Activated T-helper 1 cell treated with anti-CD3 and anti-CD28 coated beads, Interleukin-12 subunit alpha, Interleukin-12 subunit beta, Interleukin-2, Interleukin-4 antibody, amounts not matched to agents 30 ng/mL and 10 ng/mL and 1 ng/mL, durations not matched to agents 14 hours and 24 hours and 36 hours (primary cell): ENCODE measurements around the gene PRKAG1. TPM values are rescaled to one million over a fixed set of nuclear protein-coding genes. Genes with fewer than 3 reads are reported as not detected.
A peak's percentile ranks its signal among the peaks of the same experiment; 100 is the strongest.

Source experiments
- DNase-seq: peaks from one replicate; pipeline ENCODE4 v3.0.0; 2021; ENCODE audit warnings: low spot score
- H3K27ac Mint-ChIP-seq: one replicate; pipeline ENCODE4 v1.8.0; 2021; ENCODE audit warnings: mild to moderate bottlenecking, mixed read lengths
- H3K27me3 Mint-ChIP-seq: one replicate; pipeline ENCODE4 v1.8.0; 2022; ENCODE audit warnings: mild to moderate bottlenecking, moderate library complexity, mixed read lengths; ENCODE audit not compliant: insufficient read depth
- H3K36me3 Mint-ChIP-seq: one replicate; pipeline ENCODE4 v1.8.0; 2021; ENCODE audit warnings: low read depth, mixed read lengths
- H3K4me1 Mint-ChIP-seq: one replicate; pipeline ENCODE4 v1.8.0; 2021; ENCODE audit warnings: low read depth, mixed read lengths
- H3K4me3 Mint-ChIP-seq: one replicate; pipeline ENCODE4 v1.8.0; 2021; ENCODE audit warnings: mild to moderate bottlenecking, moderate library complexity, mixed read lengths
- H3K9me3 Mint-ChIP-seq: one replicate; pipeline ENCODE4 v1.8.0; 2021; ENCODE audit warnings: mixed read lengths
- intact Hi-C: fragments of 100-400 bp; cut with micrococcal nuclease; formaldehyde crosslinking; loops from one replicate; pipeline ENCODE4 v1.15.1; 2024
- total RNA-seq: library from RNA; stranded (reverse); gene quantifications from 2 replicates; pipeline ENCODE4 v1.2.3, GENCODE V29; 2022

Gene PRKAG1
- total RNA-seq, 1 donor from 2014 or later, result 85.1 TPM

DNA sequence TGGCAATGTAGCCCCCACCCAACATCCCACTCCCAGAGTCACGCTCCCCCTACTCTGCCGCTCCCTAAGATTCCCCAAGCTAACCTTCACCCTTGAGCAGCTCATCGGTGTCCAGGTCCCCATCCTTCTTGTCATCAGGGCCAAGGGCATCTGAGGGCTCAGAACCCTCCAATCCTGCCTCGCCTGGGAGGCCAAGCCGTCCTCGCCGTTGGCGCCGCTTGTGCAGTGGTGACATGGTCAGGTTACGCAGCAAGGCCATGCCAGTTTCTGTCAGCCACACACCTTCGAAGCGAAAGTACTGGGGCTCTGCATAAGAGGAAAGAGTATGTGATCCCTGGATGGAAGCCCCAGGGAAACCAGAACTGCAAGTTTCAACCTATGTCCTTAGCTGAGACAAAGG, 26.1 kb upstream of the PRKAG1 start:
- no peaks in the 10 kb centered on the region for H3K9me3 Mint-ChIP-seq
- no peak overlapping the region for H3K27ac Mint-ChIP-seq
- H3K36me3 Mint-ChIP-seq, result peaks cover 59% of the 10 kb centered on the region
- no peaks in the 10 kb centered on the region for H3K27me3 Mint-ChIP-seq
- no peak overlapping the region for H3K4me3 Mint-ChIP-seq
- intact Hi-C loops, result no loop called here
- no peak for DNase-seq
- no peaks in the 10 kb centered on the region for H3K4me1 Mint-ChIP-seq

DNA sequence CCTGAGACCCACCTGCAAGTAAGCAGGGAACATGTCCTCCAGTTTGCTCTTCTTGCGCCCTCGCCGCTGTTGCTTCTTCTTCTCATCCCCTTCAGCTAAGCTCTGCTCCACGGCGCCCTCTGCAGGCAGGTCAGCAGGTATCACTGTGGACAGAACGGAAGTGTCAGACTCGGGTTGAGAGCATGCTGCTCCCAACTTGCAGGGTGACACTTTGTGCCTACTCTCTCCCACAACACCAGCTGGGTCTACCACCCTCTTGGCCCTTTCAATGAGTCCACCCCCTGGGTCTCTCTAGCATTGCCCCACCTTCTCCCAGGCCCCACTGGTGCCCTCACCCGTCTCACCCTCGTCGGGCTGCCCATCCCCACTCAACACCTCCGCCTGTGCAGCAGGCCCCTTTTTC, 25.3 kb upstream of the PRKAG1 start:
- no peaks in the 10 kb centered on the region for H3K4me1 Mint-ChIP-seq
- intact Hi-C loops, result loop anchor here (1.0 kb wide), 1 partner anchor 48 kb away; no protein-coding TSS in a partner anchor
- no peaks in the 10 kb centered on the region for H3K27me3 Mint-ChIP-seq
- peaks cover 58% of the 10 kb centered on the region for H3K36me3 Mint-ChIP-seq
- no peak overlapping the region for H3K4me3 Mint-ChIP-seq
- H3K27ac Mint-ChIP-seq, result no peak overlapping the region
- DNase-seq, result peak; percentile 45
- no peaks in the 10 kb centered on the region for H3K9me3 Mint-ChIP-seq

DNA sequence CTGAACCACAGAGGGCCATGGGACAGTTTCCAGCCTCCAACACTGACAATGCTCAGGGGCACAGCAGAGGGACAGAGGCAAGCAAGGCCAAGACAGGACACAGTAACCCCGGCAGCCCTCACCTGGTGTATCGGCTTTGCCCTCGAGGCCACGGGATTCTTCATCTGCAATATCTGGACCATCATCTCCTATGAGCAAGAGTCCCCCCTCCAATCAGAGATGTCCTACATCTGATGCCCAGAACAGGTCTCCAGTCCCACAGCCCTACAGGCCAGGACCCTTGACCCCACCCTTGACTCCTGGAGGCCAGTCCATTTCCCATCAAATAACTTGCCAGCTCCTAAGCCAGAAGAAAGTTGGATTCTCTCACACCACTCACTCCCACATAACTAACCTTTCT, 24.7 kb upstream of the PRKAG1 start:
- DNase-seq, result no peak
- intact Hi-C loops, result loop anchor here (1.0 kb wide), 1 partner anchor 47 kb away; no protein-coding TSS in a partner anchor
- Mint-ChIP-seq H3K4me3 (no peak overlapping the region), H3K9me3 (no peaks in the 10 kb centered on the region), H3K36me3 (peaks cover 59% of the 10 kb centered on the region), H3K27me3 (no peaks in the 10 kb centered on the region), H3K4me1 (no peaks in the 10 kb centered on the region), H3K27ac (no peak overlapping the region)

DNA sequence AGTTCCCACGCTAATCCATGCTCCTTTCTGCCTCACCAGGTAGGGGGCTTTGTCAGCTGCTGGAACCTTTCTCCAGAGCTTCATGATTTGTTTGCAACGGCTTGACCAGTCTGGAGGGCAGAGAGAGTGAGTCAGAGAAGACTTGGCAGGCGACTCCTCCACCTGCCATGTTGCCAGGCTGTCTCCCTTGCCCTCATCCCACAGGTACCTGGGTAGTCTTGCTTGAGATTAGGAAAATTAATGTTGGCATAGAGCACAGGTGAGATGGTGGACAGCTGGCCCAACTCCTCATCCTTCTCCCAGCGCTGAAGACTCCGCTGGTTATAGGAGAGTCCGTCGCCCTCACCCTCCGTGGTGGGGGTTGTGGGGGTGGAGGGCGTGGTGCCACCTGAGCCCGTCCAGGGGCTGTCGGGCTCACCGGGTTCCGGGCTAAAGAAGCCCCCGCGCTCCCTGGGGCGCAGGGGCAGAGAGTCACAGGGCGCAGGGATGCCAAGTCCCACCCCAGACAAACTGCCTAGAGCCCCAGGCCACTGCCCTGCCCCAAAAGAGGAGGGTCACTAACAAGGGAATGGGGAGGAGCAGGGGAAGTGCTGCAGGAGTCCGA, 23.4 kb upstream of the PRKAG1 start:
- Mint-ChIP-seq H3K27ac (no peak overlapping the region), H3K27me3 (no peaks in the 10 kb centered on the region), H3K36me3 (peaks cover 59% of the 10 kb centered on the region), H3K9me3 (no peaks in the 10 kb centered on the region), H3K4me3 (no peak overlapping the region), H3K4me1 (no peaks in the 10 kb centered on the region)
- no peak for DNase-seq
- intact Hi-C loops, result no loop called here

DNA sequence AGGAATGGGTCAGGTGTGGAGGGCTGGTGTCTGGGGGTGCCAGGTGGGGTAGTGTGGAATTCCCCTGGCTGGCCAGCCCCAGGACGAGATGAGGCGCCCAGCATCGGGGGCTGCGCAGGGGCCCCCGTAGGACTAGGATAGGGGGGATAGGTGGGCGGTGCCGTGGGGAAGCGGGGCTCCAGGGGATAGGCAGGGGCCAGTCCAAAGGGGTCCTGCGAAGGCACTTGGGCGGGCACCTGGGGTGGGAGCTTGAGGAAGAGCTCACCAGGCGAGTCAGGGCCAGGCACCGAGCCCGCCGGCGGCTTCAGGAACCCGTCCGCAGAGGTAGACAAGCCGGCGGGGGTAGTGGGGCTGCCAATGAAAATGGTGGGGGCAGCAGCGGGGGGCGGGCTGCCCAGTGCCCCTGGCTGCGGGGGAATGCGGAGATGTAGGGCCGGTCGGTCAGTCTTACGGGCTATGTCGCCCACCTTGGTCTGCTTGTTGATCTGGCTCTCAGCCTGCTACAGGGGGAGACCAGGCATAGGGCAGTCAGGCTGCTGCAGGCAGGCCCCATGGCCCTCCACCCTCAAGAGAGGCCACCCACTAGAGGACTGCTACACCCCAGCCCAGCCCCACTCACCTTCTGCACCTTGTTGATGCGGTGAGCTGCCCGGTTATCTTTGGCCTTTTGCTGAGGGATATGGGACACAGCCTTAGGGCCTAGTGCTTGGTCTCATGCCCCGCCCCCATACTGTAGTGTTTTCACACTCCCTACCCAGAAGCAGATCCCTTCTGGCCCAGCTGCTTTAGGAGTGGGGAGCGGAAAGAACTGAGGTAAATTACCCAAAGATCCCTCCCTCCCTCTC, 22.7 kb upstream of the PRKAG1 start:
- no peak for DNase-seq
- Mint-ChIP-seq H3K4me1 (no peaks in the 10 kb centered on the region), H3K4me3 (no peak overlapping the region), H3K27me3 (no peaks in the 10 kb centered on the region), H3K36me3 (peaks cover 60% of the 10 kb centered on the region), H3K9me3 (no peaks in the 10 kb centered on the region), H3K27ac (no peak overlapping the region)
- intact Hi-C loops, result no loop called here

DNA sequence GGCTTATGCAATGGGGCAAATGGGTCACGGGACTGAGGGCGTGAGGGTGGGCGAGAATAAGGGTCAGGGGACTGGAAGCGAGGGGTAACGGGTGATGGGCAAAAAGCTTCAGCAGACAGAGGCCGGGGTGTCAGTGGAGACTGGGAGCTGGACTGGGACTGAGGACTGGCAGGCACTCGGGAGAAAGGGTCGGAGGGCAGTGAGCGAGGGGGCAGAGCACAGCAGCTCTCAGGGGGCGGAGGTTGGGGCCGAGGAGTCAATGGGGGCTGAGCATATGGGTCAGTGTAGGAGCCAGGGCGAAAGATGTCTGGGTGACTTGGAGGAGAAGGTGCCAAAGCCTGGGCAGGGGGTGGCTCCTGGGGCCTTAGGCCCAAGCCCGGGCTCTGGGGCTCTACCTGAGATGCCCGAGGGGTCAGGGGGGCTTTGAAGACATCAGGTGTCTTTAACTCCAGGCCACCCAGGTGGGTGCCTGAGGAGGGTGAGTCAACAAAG, 21.8 kb upstream of the PRKAG1 start:
- H3K27ac Mint-ChIP-seq, result no peak overlapping the region
- H3K4me3 Mint-ChIP-seq, result no peak overlapping the region
- intact Hi-C loops, result no loop called here
- peaks cover 55% of the 10 kb centered on the region for H3K36me3 Mint-ChIP-seq
- no peak for DNase-seq
- H3K4me1 Mint-ChIP-seq, result no peaks in the 10 kb centered on the region
- no peaks in the 10 kb centered on the region for H3K9me3 Mint-ChIP-seq
- H3K27me3 Mint-ChIP-seq, result no peaks in the 10 kb centered on the region

DNA sequence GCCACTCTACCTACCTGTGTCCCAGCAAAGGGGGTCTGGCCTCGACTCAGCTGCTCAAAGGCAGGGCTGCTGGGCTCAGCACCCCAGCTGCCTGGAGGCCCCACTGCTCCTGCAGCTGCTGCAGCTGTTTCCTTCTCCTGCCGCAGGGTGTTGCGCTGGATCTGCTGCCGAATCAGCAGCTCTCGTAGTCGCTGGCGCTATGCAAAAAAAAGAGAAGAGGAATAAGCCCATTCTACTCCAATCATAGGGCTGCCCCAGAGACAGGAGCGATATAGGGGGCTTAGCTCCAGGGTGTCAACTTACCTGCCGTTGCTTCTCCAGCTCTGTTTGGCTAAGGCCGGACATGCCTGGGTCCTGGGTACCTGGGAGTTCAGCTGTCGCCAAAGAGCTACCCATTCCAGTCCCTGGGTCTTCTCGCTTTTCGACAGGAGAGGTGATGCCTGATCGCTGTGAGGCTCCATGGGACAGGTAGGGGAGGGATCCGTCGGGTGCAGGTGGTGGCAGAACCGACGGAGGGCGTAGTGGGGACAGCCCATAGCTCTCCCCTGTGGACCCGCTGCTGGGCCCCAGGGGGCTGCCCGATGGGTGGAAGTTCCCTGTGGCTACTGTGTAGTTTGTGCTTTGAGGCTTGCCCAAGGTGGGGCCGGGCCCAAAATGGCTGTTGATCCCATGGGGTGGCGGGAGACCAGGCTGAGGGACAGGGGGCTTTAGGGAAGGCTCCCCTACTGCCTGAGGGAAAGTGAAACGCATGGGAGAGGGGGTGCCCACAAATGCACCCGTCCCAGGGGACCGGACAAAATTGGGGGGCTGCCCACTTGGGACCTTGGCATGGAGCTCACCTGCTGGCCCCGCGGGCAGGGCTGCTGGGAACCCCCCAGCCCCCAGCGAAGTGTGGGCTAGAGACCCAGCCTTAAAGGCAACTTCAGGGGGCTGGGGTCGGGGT, 21.1 kb upstream of the PRKAG1 start:
- Mint-ChIP-seq H3K36me3 (peaks cover 52% of the 10 kb centered on the region), H3K27me3 (no peaks in the 10 kb centered on the region), H3K27ac (no peak overlapping the region), H3K9me3 (no peaks in the 10 kb centered on the region), H3K4me1 (no peaks in the 10 kb centered on the region), H3K4me3 (no peak overlapping the region)
- intact Hi-C loops, result no loop called here
- DNase-seq, result no peak

DNA sequence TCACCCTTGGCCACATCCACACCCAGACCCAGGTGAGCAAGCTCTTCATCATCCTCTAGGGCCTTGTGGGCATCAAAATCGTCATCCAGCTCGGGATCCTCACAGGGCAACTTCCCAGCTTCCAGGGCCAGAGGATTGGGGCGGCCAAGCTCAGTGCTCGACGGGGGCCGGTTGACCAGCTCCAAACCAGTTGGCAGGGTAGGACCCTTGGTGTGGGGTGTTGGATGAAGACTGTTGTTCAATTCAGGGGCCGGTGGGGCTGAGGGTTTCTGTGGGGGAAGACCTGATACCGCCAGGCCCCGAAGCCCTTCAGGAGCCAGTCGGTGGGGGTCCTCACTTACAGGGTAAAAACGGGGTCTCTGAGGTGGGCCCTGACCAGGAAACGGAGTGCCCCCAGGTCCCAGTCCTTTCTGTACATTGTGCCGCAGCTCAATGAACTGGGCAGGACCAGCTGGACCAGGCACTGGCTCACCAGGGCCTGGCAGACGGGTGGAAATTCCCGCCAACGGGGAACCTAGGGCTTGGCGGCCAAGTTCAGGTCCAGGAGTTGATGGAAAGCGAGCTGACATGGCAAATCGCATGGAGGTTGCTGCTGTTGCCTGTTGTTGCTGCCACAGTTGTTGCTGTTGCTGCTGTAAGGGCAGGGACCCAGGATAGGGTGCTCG, 19.8 kb upstream of the PRKAG1 start:
- H3K36me3 Mint-ChIP-seq, result peaks cover 49% of the 10 kb centered on the region
- no peak overlapping the region for H3K27ac Mint-ChIP-seq
- H3K4me3 Mint-ChIP-seq, result no peak overlapping the region

DNA sequence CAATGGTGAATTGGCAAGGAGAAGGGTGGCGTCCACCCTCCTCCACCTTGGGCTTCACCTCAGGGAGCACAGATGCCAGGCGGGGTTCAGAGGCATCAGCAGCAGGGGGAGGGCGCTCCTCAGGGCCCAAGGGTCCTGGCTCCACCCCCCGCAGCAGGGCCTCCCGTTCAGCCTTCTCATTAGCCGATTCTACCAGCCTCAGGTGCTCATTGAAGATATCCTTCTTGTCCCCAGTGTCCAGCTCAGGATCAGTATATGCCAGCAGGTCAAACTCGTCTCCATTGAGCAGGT, 19.3 kb upstream of the PRKAG1 start:
- no peaks in the 10 kb centered on the region for H3K27me3 Mint-ChIP-seq
- intact Hi-C loops, result no loop called here
- no peaks in the 10 kb centered on the region for H3K9me3 Mint-ChIP-seq
- no peak overlapping the region for H3K27ac Mint-ChIP-seq
- no peak overlapping the region for H3K4me3 Mint-ChIP-seq
- no peaks in the 10 kb centered on the region for H3K4me1 Mint-ChIP-seq
- H3K36me3 Mint-ChIP-seq, result peaks cover 45% of the 10 kb centered on the region
- DNase-seq, result no peak

More for the DNA sequence above, 19.8 kb upstream of the PRKAG1 start:
- Mint-ChIP-seq H3K27me3 (no peaks in the 10 kb centered on the region), H3K9me3 (no peaks in the 10 kb centered on the region), H3K4me1 (no peaks in the 10 kb centered on the region)
- intact Hi-C loops, result no loop called here
- DNase-seq, result no peak

DNA sequence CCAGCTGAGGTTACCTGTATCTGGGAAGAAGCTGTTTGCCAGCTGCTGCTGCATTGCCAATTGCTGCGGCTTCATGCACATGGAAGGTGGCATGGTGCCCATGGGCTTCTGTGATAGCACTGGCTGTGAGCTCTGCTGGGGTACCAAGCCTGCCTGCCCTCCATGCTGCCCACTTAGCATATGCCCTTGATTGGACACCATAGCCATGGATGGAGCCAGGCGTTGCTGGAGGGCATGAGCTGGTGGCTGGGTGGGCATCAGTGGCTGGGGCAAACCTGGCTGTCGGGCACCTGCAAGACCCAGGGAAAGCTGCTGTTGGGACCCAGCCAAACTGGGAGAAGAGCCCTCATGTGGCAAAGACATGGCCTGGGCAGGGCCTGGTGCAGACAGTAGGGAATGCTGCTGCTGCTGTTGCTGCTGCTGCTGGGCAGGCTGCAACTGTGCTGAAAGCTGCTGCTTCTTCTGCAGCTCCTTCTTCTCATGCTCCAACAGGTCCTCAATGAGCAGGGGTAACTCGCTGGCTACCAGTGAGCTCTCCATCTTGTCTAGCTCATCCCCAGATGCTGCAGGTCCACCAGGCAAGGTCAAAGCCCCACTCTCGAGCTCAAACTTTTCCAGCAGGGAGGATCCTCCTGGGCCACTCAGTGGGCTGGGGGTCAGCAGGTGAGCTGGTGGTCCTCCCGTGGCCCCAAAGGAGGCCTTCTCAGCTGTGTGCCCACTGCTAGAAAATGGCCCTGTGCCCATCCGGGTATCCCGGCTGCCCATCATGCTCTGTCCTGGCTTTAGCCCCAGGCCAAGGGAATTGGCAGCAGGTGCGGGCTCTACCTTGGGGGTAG, 18.8 kb upstream of the PRKAG1 start:
- H3K4me3 Mint-ChIP-seq, result no peak overlapping the region
- no peak for DNase-seq
- no peaks in the 10 kb centered on the region for H3K27me3 Mint-ChIP-seq
- intact Hi-C loops, result no loop called here
- H3K4me1 Mint-ChIP-seq, result no peaks in the 10 kb centered on the region
- no peaks in the 10 kb centered on the region for H3K9me3 Mint-ChIP-seq
- no peak overlapping the region for H3K27ac Mint-ChIP-seq
- peaks cover 45% of the 10 kb centered on the region for H3K36me3 Mint-ChIP-seq

DNA sequence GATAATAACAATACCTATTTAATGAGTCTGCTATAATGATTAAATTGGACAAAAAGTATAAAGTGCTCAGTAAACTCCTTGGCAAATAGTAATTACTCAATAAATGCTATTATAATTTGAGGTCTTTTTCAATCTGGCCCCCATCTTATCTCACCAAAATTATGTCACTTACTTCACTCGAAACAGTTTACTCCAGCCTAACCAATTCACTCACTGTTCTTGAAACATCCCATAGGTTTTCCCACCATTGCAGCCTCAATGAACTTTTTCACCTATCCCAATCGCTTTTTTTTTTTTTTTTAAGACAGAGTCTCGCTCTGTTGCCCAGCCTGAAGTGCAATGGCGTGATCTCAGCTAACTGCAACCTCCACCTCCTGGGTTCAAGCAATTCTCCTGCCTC, 17.5 kb upstream of the PRKAG1 start:
- intact Hi-C loops, result no loop called here
- H3K4me1 Mint-ChIP-seq, result no peaks in the 10 kb centered on the region
- H3K36me3 Mint-ChIP-seq, result peaks cover 39% of the 10 kb centered on the region
- H3K27ac Mint-ChIP-seq, result peak overlapping the region; percentile 3
- H3K9me3 Mint-ChIP-seq, result no peaks in the 10 kb centered on the region
- no peaks in the 10 kb centered on the region for H3K27me3 Mint-ChIP-seq
- no peak overlapping the region for H3K4me3 Mint-ChIP-seq
- DNase-seq, result no peak

DNA sequence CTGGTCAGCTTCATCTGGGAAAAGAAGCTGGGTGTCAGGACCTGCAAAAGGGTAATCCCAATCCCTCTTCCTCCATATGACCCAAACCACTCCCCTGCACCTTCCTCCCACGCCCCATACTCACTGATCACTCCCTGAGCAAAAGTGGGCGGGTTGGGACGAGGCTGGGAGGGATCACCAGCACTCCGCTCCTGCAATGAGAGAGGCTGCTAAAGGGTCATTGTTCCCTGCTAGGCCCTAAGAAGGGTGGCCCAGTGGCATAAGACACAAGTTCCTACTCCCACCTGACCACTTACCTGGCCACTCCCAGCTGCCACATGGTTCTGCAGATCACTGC, 15.7 kb upstream of the PRKAG1 start:
- no peak for DNase-seq
- H3K9me3 Mint-ChIP-seq, result no peaks in the 10 kb centered on the region
- no peak overlapping the region for H3K27ac Mint-ChIP-seq
- no peaks in the 10 kb centered on the region for H3K27me3 Mint-ChIP-seq
- peaks cover 31% of the 10 kb centered on the region for H3K36me3 Mint-ChIP-seq
- intact Hi-C loops, result no loop called here
- H3K4me3 Mint-ChIP-seq, result no peak overlapping the region
- no peaks in the 10 kb centered on the region for H3K4me1 Mint-ChIP-seq
